Breast epithelium (tissue), 3 donors: ENCODE results near the gene MED22.

Experiments
- CTCF ChIP-seq, 3 donors: fragments of 450-650 bp; IDR thresholded peaks; one replicate each; pipeline ENCODE4 v1.5.1; 2016 to 2017; ENCODE audit warnings: antibody characterized with exemption in 3 of 3, mild to moderate bottlenecking in 3 of 3, moderate library complexity in 3 of 3
- POLR2A ChIP-seq: fragments of 450-650 bp; IDR thresholded peaks from one replicate; pipeline ENCODE4 v1.6.1; 2016; ENCODE audit warnings: antibody characterized with exemption, mild to moderate bottlenecking, moderate library complexity
- POLR2AphosphoS5 ChIP-seq, 3 donors: sonication (generic); formaldehyde crosslinking; IDR thresholded peaks; one replicate each; pipeline ENCODE4 v1.6.1; 2017; ENCODE audit warnings: antibody characterized with exemption in 3 of 3

- TF ChIP-seq CTCF (IDR thresholded peaks at IDR 0.05) (no peak), POLR2A (no peak), POLR2AphosphoS5 (IDR thresholded peaks at IDR 0.05) (no peak)
Observed at GRCh38 chr9:133339641-133340040, 8.3 kb downstream of the MED22 start.
